Lower leg skin (tissue), 3 donors: Measurements from ENCODE around the gene SLK.

Source experiments
- CTCF ChIP-seq, 3 donors: fragments of 450-650 bp; IDR thresholded peaks; one replicate each; pipeline ENCODE4 v1.5.1; 2016; ENCODE audit warnings: antibody characterized with exemption in 3 of 3, mild to moderate bottlenecking in 3 of 3, moderate library complexity in 2 of 3
- POLR2A ChIP-seq, 2 donors: fragments of 450-650 bp; IDR thresholded peaks; one replicate each; pipeline ENCODE4 v1.6.1; 2016 to 2017; ENCODE audit warnings: antibody characterized with exemption in 2 of 2, mild to moderate bottlenecking in 1 of 2, moderate library complexity in 1 of 2

DNA sequence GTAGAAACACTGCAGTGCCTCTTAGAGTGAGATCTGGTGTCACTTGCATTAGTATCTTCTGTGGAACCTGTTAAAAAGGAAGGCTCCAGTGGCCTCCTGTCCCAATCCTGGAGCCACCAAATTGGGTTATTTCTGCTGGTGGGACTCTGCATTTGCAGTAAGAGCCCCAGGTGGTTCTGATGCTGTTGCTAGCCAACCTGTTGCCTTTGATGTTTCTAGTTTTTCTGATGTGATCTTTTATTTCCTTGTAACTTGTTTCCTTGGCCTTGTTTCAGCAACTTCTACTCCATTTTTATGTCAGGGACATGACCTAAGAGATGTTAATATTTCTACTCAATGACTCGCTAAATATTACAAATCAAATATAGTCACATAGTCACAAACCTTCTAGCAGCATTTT is 36.5 kb upstream of the SLK start:
- TF ChIP-seq CTCF (IDR thresholded peaks at IDR 0.05) (no peak), POLR2A (IDR thresholded peaks at IDR 0.05) (no peak)
